Upper lobe of left lung (tissue), 4 donors: ENCODE data around the gene GIT2.

ENCODE experiments used
- EP300 ChIP-seq, 4 donors: sonication (generic); formaldehyde crosslinking; IDR thresholded peaks; one replicate each; pipeline ENCODE4 v1.5.1; 2017; ENCODE audit warnings: antibody characterized with exemption in 4 of 4, control low read depth in 2 of 4
- POLR2A ChIP-seq, 4 donors: fragments of 450-650 bp; IDR thresholded peaks; one replicate each; pipeline ENCODE4 v1.5.1; 2016 to 2017; ENCODE audit warnings: antibody characterized with exemption in 4 of 4, mild to moderate bottlenecking in 2 of 4
- TF ChIP-seq, protein P1 (sequence below), 6 experiments: fragments of 450-650 bp in 4 of 6; fragments of 200-600 bp in 2 of 6; sonication (generic) in 2 of 6; IDR thresholded peaks; one replicate each; pipeline ENCODE4 v1.5.1; 2016 to 2019; ENCODE audit warnings: antibody characterized with exemption in 6 of 6

GRCh38 chr12:109961201-109961600 lies 35.0 kb downstream of the GIT2 start:
- TF ChIP-seq, protein P1, sequence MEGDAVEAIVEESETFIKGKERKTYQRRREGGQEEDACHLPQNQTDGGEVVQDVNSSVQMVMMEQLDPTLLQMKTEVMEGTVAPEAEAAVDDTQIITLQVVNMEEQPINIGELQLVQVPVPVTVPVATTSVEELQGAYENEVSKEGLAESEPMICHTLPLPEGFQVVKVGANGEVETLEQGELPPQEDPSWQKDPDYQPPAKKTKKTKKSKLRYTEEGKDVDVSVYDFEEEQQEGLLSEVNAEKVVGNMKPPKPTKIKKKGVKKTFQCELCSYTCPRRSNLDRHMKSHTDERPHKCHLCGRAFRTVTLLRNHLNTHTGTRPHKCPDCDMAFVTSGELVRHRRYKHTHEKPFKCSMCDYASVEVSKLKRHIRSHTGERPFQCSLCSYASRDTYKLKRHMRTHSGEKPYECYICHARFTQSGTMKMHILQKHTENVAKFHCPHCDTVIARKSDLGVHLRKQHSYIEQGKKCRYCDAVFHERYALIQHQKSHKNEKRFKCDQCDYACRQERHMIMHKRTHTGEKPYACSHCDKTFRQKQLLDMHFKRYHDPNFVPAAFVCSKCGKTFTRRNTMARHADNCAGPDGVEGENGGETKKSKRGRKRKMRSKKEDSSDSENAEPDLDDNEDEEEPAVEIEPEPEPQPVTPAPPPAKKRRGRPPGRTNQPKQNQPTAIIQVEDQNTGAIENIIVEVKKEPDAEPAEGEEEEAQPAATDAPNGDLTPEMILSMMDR (IDR thresholded peaks at IDR 0.05), result no peak
- TF ChIP-seq POLR2A (IDR thresholded peaks at IDR 0.05) (no peak), EP300 (IDR thresholded peaks at IDR 0.05) (no peak)
